Testis (tissue), 3 donors: ENCODE data around the gene PTER. TPM values are rescaled to one million over a fixed set of nuclear protein-coding genes. Genes with fewer than 3 reads are reported as not detected.

Source experiments
- DNase-seq: peaks from one replicate; pipeline ENCODE4 v3.0.0-alpha.2; 2019
- H3K27ac ChIP-seq, 2 donors: fragments of 200-600 bp; sonication (generic); one replicate each; pipeline ENCODE4 v1.5.1; 2019
- H3K27me3 ChIP-seq: fragments of 200-600 bp; sonication (generic); one replicate; pipeline ENCODE4 v1.5.1; 2019
- H3K36me3 ChIP-seq: fragments of 200-600 bp; sonication (generic); one replicate; pipeline ENCODE4 v1.5.1; 2017; ENCODE audit warnings: low read depth; ENCODE audit errors: missing control alignments
- H3K4me1 ChIP-seq: fragments of 200-600 bp; sonication (generic); one replicate; pipeline ENCODE4 v1.5.1; 2019
- H3K4me3 ChIP-seq, 2 donors: fragments of 200-600 bp; sonication (generic); one replicate each; pipeline ENCODE4 v1.5.1; 2017 to 2019
- H3K9me3 ChIP-seq: fragments of 200-600 bp; sonication (generic); one replicate; pipeline ENCODE4 v1.5.1; 2017
- POLR2A ChIP-seq: fragments of 450-650 bp; IDR thresholded peaks from one replicate; pipeline ENCODE4 v1.6.1; 2017; ENCODE audit warnings: antibody characterized with exemption, mild to moderate bottlenecking, moderate library complexity
- WGBS, 2 donors: methylation state at CpG; one replicate each; pipeline ENCODE4 v1.1.5; 2018; 5-methylcytosine and 5-hydroxymethylcytosine counted together
- intact Hi-C: fragments of 100-400 bp; cut with DNase I; formaldehyde crosslinking; loops from one replicate; pipeline ENCODE4 v1.15.1; 2023; ENCODE audit warnings: low total_unique reads
- polyA plus RNA-seq: library from polyadenylated mRNA; stranded (reverse); fragments of 350-450 nt; fragmentation: Illumina TruSeq; extraction: RNeasy Lipid Tissue Mini Kit (QIAGEN cat#74804); gene quantifications from one replicate; pipeline ENCODE4 v1.2.3, GENCODE V29; 2014; ENCODE audit warnings: low read depth, low replicate concordance; ENCODE audit not compliant: insufficient read depth
- total RNA-seq, 2 donors: library from RNA; depleted of rRNA; stranded (reverse); fragments of >200 nt; gene quantifications; one replicate each; pipeline ENCODE4 v1.2.3, GENCODE V29; 2016
- TF ChIP-seq, protein P1 (sequence below), 3 experiments: fragments of 450-650 bp in 2 of 3; fragments of 200-600 bp in 1 of 3; sonication (generic) in 1 of 3; IDR thresholded peaks; one replicate each; pipeline ENCODE4 v1.5.1; 2016 to 2019; ENCODE audit warnings: antibody characterized with exemption in 3 of 3, mild to moderate bottlenecking in 2 of 3, moderate library complexity in 1 of 3

PTER gene
- total and polyA plus RNA-seq, 3 donors from 2014 or later: 3.7 to 5.8 (median 4.2) TPM

DNA sequence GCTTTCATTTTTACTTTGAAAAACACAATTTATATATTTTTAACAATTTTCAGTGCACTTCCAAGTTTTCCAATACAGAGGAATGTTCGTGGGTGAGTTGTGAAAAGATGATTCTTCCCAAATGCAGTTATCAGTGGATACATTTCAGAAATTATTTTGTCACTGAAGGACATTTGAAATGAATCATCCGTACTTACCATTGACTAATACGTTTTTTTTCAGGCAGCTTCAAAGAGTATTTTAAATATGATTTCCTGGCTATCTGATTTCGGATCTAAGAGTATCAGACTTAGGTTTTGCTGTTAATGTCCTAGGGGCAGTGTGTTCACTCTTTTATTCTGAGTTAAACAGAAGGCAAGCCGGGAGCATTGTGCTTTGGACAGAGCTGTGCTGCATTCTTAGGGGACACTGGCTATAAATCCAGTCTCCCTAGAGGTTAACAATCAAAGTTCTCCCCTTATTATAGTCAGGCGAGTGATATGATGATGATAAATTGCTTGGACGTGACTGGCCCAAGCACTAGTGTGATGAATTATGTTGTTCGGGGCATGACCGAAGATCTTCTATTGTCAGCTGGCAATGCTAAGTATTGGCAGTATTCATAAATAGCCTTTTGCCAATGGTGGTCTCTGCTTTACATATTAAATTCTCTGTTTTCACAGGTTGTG lies 4.5 kb downstream of the PTER start:
- Histone ChIP-seq H3K9me3 (no peaks in the 10 kb centered on the region), H3K4me1 (peaks cover 4% of the 10 kb centered on the region), H3K27ac (no peak overlapping the region), H3K27me3 (no peaks in the 10 kb centered on the region), H3K4me3 (no peak overlapping the region), H3K36me3 (no peaks in the 10 kb centered on the region)
- intact Hi-C loops: no loop called here
- DNase-seq: no peak
- 41 to 42% methylated on average over 9 of the region's 9 CpGs for WGBS, 2 donors
- TF ChIP-seq, protein P1, sequence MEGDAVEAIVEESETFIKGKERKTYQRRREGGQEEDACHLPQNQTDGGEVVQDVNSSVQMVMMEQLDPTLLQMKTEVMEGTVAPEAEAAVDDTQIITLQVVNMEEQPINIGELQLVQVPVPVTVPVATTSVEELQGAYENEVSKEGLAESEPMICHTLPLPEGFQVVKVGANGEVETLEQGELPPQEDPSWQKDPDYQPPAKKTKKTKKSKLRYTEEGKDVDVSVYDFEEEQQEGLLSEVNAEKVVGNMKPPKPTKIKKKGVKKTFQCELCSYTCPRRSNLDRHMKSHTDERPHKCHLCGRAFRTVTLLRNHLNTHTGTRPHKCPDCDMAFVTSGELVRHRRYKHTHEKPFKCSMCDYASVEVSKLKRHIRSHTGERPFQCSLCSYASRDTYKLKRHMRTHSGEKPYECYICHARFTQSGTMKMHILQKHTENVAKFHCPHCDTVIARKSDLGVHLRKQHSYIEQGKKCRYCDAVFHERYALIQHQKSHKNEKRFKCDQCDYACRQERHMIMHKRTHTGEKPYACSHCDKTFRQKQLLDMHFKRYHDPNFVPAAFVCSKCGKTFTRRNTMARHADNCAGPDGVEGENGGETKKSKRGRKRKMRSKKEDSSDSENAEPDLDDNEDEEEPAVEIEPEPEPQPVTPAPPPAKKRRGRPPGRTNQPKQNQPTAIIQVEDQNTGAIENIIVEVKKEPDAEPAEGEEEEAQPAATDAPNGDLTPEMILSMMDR (IDR thresholded peaks at IDR 0.05): no peak
- TF ChIP-seq POLR2A: no peak

DNA sequence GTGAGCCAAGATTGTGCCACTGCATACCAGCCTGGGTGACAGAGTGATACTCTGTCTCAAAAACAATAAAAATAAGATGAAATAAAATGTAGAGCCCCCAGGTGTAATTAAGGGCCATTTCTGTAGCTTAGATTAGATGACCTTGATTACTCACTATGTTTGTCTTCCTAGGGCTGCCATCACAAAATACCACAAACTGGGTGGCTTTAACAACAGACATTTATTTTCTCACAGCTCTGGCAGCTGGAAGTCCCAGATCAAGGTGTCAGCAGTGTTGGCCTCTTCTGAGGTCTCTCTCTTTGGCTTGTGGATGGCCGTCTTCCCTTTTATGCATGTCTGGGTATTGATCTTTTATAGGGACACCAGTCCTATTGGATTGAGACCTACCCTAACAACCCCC lies 6.1 kb downstream of the PTER start:
- intact Hi-C loops: no loop called here
- no peaks in the 10 kb centered on the region for H3K9me3 ChIP-seq
- no peaks in the 10 kb centered on the region for H3K36me3 ChIP-seq
- no peak overlapping the region for H3K4me3 ChIP-seq
- WGBS, 2 donors: 93 to 96% methylated on average over 1 of the region's 1 CpG
- no peak for DNase-seq
- no peaks in the 10 kb centered on the region for H3K27me3 ChIP-seq
- TF ChIP-seq POLR2A: no peak
- TF ChIP-seq, protein P1 (IDR thresholded peaks at IDR 0.05): no peak
- H3K27ac ChIP-seq: no peak overlapping the region
- peaks cover 4% of the 10 kb centered on the region for H3K4me1 ChIP-seq

DNA sequence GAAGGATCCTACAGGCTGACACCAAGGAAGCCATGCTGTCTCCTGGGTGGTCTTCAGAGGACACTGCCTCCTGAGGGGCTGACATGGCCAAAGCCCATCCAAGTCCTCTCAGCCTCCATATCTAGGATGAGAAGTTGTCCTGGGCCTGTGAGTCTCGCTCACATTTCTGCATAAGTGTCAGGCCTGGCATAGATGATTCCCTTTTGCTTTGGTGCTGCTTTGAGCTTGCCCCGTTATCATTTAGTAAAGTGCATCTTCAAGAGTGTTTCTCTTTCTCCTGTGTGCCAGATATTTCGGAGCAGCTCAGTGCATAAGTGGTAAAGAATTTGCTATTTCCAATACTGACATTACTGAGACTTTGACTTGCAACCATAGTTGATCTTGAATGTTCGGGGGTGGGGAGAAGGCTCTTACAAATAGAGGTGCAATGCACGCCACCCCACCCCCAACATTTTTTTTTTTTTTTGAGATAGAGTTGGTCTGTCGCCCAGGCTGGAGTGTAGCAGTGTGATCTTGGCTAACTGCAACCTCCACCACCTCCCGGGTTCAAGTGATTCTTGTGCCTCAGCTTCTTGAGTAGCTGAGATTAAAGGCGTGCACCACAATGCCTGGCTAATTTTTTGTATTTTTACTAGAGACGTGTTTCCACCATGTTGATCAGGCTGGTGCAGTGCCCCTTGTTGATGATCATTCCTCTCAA lies 9.1 kb downstream of the PTER start:
- Histone ChIP-seq H3K27ac (no peak overlapping the region), H3K27me3 (no peaks in the 10 kb centered on the region), H3K9me3 (no peaks in the 10 kb centered on the region), H3K36me3 (no peaks in the 10 kb centered on the region), H3K4me3 (no peak overlapping the region), H3K4me1 (peaks cover 1% of the 10 kb centered on the region)
- 92 to 97% methylated on average over 9 of the region's 9 CpGs for WGBS, 2 donors
- intact Hi-C loops: no loop called here
- DNase-seq: no peak
- TF ChIP-seq POLR2A: no peak
- TF ChIP-seq, protein P1 (IDR thresholded peaks at IDR 0.05): no peak

DNA sequence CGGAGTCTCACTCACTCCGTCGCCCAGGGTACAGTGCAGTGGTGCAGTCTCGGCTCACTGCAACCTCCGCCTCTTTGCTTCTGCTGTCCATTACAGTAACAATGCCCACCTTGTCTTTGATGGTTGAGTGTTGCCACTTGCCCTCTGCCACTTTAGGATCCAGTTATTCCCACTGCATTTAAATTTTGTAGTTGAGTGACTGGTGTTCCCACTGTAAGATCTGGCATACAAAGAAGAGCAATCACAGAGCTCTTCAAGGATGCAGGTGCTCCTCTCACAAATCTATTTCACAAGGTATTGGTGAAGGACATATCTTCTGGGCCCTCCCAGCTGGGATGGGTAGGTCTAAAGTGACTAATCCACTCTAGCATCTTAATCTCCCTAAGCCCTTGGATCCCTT lies 12.6 kb downstream of the PTER start:
- no peak overlapping the region for H3K27ac ChIP-seq
- H3K36me3 ChIP-seq: no peaks in the 10 kb centered on the region
- H3K9me3 ChIP-seq: no peaks in the 10 kb centered on the region
- TF ChIP-seq, protein P1 (IDR thresholded peaks at IDR 0.05): no peak
- no peak for TF ChIP-seq POLR2A
- H3K4me3 ChIP-seq: no peak overlapping the region
- intact Hi-C loops: no loop called here
- DNase-seq: no peak
- no peaks in the 10 kb centered on the region for H3K27me3 ChIP-seq
- 93 to 95% methylated on average over 5 of the region's 5 CpGs for WGBS, 2 donors
- H3K4me1 ChIP-seq: no peaks in the 10 kb centered on the region
